COLO829 (cell line): ENCODE measurements around the gene IL1RN.

Experiments used
- DNase-seq: peaks from one replicate; pipeline ENCODE4 v3.0.0; 2012; ENCODE audit warnings: low spot score

Gene IL1RN

DNA sequence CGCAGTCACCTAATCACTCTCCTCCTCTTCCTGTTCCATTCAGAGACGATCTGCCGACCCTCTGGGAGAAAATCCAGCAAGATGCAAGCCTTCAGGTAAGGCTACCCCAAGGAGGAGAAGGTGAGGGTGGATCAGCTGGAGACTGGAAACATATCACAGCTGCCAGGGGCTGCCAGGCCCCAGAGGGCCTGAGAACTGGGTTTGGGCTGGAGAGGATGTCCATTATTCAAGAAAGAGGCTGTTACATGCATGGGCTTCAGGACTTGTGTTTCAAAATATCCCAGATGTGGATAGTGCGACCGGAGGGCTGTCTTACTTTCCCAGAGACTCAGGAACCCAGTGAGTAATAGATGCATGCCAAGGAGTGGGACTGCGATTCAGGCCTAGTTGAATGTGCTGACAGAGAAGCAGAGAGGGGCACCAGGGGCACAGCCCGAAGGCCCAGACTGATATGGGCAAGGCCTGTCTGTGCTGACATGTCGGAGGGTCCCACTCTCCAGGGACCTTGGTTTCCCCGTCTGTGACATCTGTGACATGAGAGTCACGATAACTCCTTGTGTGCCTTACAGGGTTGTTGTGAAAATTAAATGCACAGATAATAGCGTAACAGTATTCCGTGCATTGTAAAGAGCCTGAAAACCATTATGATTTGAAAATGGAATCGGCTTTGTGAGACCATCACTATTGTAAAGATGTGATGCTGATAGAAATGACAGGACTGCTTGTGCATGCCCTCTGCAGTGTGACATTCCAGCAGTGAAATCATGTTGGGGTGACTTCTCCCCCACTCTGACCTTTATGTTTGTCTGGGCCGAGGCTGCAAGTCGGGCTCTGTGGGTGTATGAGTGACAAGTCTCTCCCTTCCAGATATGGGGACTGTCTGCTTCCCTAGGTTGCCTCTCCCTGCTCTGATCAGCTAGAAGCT, 510 bp downstream of the IL1RN start:
- DNase-seq, result no peak

DNA sequence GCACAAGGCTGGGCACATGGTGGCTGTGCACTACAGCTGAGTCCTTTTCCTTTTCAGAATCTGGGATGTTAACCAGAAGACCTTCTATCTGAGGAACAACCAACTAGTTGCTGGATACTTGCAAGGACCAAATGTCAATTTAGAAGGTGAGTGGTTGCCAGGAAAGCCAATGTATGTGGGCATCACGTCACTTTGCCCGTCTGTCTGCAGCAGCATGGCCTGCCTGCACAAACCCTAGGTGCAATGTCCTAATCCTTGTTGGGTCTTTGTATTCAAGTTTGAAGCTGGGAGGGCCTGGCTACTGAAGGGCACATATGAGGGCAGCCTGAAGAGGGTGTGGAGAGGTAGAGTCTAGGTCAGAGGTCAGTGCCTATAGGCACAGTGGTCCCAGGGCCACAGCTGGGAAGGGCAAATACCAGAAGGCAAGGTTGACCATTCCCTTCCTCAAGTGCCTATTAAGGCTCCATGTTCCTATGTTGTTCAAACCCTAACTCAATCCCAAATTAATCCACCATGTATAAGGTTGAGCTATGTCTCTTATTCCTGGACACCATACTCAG, 2.2 kb downstream of the IL1RN start:
- no peak for DNase-seq

DNA sequence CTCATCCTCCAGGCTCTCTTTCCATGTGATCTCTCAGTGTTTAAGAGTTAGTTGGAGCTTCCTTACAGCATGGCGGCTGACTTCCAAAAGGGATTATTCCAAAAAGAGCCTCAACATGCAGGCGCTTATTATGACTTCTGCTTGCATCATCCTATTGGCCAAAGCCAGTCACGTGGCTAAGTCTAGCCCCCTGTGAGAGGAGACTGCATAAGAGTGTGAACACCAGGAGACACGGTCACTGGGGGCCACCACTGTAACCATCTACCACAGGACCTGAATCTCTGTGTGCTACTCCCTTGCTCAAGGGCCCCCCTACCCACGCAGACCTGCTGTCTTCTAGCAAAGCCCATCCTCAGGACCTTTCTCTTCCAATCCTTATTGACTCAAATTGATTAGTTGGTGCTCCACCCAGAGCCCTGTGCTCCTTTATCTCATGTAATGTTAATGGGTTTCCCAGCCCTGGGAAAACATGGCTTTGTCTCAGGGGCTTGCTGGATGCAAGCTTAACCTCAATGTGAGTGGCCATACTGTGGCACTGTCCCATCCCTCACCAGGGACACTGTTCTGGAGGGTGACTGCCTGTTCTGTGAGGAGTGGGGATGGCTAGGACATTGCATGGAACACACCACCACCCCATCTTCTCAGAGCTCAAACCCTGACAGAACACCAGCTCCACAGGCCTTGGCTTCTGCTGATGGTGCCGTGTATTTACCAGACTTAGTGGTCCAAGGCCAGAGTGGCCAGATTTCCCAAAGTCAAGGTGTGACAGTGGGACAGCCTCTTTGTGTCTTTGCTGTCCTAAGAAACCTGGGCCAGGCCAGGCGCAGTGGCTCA, 4.2 kb downstream of the IL1RN start:
- DNase-seq, result no peak

DNA sequence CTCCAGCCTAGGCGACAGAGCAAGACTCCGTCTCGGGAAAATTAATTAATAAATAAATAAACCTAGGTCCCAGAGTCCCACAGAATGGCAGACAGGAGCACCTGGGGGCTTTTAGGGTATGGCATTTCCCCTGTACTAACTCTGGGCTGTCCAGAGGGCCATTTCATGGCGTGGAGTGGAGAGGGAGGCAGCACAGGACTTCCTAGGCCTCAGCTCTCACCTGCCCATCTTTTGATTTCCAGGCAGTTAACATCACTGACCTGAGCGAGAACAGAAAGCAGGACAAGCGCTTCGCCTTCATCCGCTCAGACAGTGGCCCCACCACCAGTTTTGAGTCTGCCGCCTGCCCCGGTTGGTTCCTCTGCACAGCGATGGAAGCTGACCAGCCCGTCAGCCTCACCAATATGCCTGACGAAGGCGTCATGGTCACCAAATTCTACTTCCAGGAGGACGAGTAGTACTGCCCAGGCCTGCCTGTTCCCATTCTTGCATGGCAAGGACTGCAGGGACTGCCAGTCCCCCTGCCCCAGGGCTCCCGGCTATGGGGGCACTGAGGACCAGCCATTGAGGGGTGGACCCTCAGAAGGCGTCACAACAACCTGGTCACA, 5.1 kb downstream of the IL1RN start:
- DNase-seq, result no peak

DNA sequence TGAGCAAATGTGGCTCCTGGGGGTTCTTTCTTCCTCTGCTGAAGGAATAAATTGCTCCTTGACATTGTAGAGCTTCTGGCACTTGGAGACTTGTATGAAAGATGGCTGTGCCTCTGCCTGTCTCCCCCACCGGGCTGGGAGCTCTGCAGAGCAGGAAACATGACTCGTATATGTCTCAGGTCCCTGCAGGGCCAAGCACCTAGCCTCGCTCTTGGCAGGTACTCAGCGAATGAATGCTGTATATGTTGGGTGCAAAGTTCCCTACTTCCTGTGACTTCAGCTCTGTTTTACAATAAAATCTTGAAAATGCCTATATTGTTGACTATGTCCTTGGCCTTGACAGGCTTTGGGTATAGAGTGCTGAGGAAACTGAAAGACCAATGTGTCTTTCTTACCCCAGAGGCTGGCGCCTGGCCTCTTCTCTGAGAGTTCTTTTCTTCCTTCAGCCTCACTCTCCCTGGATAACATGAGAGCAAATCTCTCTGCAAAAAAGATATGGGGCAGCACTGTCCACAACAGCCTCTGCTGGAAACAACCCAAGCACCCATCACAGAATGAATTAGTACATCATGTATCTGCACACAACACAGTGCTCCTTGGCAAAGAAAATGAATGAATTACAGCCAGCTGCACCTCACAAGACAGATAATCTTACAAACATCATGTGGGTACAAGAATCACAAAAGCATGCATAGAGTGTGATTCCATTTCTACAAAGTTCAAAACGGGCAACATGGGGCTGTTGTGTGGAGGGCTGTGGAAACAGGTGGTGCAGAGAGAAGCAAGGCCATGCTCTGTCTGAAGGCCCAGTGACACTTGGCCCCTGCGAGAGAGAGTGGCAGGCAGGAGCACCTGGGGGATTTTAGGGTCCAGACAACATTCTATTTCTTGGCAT, 6.6 kb downstream of the IL1RN start:
- no peak for DNase-seq

DNA sequence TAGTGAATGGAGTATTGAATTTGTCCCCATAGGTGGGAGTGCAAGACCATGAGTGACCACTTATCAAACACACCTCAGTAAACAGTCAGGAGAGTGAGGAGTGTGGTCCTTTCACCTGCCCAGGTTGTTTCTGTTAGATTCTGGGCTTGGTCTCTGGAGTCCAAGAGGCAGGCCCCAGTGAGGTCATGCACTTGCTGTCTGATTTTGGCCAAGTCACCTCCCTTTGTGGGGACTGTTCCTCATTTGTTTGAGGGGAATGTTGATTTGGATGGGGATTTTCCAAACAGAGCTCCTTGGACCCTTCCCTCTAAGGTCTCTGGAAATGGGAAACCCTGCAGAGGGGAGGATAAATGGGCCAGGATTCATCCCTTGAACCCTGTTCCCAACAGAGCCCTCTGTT, 7.3 kb downstream of the IL1RN start:
- DNase-seq, result no peak

DNA sequence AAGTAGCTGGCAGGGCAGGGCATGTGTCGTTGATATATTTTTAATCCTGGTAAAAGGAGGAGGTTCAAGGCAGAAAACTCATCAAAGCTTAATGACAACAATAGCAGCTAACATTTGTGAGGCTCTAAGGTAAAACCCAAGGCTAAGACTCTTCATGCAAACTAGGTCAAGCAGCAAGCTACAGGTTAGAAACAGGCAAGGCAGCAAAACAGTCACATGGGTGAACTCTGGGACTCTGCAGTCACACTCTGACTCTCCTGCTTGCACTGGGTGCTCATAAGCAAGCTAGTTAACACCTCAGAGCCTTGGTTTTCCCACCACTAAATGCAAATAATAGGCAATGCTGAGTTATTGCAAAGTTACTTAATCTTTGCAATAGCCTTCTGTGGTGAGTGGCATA, 7.9 kb downstream of the IL1RN start:
- no peak for DNase-seq

DNA sequence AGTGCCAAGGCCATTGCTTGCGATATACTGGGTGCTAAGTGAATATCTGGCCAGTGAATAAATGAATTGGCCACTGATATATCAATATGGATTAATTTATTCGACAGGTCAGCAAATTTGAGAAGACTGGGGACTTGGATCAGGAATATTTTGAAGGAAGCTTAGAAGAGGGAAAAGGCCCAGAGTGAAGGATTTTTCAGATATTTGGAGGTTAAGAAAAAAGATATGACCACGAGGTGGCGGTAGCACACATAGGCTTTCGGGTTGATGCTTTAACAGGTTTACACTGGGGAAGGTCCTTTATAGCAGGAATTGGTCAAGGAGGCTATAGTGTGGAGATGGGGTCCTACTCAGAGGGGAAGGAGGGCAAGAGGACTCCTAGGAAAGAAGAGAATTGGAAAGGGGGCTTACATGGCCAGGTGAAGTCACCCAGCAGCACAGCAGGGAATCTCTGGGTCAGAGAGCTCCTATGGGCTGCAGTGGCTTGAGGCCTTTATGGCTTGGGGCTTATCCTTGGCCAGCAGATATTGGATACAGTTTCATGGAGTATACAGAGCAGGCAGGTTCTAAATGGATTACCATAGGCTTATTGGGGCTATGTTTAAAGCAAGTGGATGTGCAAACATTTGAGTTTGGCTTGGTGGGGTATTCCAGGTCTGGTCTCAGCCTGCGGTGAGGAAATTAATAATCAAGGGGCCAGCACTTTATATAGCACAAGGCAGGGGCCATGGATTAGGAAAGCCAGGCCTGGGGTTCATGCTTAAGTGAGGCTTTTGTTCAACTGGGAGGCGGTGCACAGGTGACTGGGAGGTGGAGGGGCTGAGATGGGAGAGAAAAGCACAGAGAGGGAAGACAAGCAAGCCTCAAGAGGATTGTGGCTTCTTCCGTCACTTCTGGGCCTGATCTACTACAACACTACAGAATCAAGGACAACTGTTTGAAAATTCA, 9.7 kb downstream of the IL1RN start:
- DNase-seq, result peak; percentile 65

DNA sequence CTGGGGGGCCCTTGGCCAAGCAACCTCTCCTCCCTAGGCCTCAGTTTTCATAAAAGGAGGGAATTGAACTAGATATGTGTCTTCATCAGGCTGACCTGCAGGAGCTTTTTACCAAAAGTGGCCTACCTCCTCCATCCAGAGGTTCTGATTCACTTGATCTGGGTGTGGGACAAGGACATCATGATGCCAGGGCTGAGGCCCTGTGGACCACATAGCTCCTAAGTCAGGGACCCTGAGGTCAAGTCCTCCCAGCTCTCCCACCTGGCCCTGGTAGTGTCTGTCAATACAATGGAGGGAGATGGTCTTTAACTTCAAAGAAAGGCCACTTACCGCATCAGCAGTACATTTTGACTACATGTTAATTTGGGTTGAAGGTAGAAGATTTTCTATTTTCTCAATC, 10.4 kb downstream of the IL1RN start:
- no peak for DNase-seq

DNA sequence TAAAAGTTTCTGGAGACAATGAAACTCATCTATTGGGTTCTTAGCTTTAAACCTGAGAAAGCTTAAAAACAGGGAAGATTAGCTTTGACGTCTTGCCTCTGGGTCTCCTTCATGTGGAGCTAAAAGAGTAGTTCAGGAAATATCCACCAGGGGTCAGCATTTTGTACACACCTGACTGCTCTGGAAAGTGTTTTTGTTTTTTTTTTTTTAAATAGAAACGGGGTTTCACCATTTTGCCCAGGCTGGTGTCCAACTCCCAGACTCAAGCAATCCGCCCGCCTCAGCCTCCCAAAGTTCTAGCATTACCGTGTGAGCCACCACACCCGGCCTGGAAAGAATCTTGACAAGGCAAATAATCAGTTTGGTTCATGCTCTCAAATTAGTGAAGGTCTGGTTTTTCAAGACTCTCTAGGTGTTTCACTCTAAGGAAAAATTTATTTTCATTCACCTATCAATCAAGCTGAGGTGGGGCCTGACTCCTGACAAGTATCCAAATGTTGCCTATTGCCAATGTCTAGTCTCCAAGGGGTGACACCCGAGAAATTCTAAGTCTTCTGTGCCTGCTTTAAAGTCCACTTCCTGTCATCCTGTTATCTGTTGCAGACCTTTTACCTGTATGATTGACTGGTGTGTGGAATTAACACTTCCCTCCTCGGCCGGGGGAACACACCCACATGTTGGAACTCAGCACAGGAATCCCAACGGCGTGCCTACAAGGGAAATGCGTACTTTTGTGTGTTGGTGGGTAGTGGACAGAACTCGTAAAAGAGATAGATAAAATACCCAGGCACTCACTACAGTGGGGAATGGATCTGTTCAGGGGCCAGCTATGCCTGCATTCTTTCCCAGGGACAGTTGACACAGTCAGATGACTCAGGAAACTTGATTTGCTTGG, 11.3 kb downstream of the IL1RN start:
- DNase-seq, result peak; percentile 70

DNA sequence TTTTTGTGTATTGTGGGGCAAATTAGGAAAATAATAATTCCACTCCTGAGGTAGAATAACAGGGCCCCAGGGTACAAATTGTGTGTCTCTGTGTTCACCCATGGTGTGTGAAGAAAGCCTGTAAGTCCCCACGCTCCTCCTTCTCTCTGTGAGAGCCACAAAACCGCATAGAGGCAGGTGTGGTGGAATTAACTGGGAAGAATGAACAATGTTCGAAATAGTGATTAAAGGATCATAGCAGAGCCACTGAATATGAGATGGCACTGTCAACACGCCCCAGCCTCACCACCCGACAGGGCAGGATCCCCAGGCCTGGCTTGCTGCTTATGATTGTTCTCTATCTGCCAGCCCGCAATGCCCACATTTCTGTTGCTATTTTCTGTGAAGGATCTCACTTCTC, 14.1 kb downstream of the IL1RN start:
- no peak for DNase-seq

DNA sequence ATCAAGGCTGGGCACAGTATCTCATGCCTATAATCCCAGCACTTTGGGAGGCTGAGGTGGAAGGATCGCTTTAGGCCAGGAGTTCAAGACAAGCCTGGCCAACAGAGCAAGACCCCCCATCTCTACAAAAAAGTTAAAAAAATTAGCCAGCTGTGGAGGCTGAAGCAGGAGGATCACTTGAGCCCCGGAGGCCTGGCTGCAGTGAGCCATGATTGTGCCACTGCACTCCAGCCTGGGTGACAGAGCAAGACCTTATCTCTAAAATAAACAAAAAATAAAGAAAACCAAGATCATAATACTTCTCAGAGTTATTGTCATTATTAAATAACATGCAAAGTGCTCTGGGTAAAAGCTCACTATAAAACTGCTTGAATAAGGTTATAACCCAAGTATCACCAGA, 14.9 kb downstream of the IL1RN start:
- DNase-seq, result no peak

DNA sequence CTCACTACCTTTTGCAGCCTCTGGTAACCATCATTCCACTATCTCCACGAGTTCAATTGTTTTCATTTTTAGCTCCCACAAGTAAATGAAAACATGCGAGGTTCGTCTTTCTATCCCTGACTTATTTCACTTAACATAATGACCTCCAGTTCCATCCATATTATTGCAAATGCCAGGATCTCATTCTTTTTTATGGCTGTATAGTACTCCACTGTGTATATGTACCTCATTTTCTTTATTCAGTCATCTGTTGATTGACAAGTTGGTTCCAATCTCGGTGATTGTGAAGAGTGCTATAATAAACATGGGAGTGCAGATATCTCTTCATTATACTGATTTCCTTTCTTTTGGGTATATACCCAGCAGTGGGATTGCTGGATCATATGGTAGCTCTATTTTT, 16.9 kb downstream of the IL1RN start:
- DNase-seq, result no peak

DNA sequence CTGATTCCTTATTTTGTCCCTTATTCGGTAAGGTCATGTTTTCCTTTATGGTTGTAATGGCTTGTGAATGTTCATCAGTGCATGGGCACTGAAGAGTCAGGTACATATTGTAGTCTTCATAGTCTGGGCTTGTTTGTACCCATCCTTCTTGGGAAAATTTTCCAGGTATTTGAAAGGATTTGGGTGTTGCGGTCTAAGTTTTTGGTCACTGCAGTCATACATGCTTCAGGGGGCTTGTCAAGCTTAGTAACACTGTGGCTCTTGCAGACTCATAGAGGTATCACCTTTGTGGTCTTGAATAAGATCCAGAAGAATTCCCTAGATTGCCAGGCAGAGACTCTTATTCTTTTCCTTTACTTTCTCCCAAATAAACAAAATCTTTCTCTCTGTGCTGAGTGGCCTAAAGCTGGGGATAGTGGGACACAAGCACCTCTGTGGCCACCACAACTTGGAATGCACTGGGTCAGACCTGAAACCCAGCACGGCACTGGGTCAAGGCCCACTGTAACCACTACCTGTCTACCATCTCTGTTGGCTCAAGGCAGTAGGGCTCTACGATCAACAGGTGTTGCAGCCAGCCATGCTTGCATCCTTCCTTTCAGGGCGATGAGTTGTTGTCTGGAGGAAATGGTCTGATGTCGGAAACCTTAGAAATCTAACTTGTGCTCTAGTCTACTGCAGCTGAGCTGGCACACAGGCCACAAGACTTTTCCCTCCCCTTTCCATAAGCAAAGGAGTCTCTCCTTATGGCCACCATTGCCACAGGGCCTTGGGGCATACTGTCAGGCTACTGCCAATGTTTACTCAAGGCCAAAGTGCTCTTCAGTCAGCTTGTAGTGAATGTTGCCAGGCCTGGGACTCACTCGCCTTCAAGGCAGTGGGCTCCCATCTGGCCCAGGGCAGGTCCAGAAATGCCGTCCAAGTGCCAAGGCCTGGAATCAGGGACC, 21.5 kb downstream of the IL1RN start:
- no peak for DNase-seq

DNA sequence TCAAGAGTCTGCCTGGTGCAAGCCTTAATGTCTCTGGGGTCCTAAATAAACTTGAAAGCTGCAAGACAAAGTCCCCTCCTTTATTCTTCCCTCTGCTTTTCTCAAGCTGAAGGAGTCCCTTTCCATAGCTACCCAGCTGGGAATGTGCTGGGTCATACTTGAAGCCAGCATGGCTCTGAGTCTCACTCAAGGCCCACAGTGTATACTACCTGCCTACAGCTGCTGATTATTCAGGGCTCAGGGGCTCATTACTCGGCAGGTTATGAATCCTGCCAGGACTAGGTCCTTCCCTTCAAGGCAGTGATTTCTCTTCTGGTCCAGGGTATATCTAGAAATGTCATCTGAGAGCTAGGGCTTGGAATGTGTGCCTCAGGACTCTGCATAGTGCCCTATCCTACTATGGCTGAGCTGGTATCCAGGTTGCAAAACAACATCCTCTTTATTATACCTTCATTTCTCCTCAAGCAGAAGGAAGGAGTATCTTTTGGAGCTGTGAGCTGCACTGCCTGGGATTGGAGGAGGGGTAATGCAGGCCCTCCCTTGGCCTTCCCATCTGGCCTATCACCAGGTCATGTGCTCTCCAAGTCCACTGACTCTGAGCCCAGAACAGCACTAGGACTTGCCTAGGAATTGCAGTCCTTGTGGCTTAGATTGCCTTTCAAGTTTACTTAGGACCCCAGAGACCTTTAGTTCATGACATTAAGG, 22.3 kb downstream of the IL1RN start:
- DNase-seq, result no peak

DNA sequence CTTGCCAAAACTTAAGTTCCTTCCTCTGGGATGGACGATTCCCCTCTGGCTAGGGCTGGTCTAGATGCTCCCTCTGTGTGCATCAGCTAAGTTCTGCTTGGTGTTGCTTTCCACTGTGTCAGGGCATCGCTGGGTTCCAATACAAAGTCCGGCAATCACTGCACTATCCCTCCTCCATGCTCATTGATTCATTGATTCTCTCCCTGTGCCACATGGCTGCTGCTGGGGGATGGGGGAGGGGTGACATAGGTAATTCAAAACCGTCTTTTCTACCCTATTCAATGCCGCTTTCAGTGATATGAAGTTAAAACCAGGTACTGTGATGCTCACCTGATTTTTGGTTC, 22.8 kb downstream of the IL1RN start:
- DNase-seq, result no peak

DNA sequence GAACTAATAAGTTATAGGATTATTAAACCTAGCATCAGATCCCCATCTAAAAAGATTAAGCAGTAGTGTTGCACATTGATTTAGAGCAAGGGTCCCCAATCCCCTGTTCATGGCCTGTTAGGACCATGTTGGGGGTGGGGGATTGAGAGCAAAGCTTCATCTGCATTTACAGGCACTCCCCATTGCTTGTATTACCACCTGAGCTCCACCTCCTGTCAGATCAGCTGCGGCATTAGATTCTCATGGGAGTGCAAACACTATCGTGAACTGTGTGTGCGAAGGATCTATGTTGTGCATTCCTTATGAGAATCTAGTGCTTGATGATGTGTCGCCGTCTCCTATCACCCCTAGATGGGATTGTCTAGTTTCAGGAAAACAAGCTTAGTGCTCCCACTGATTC, 27.9 kb downstream of the IL1RN start:
- no peak for DNase-seq
